ENCODE results near the gene LRRC3. TPM values are rescaled to one million over a fixed set of nuclear protein-coding genes. Genes with fewer than 3 reads are reported as not detected.

The LRRC3 gene
- total and polyA plus RNA-seq, 12 donors, result 0.67 to 3.2 (median 1.9) TPM

GRCh38 chr21:44462086-44462833 lies 7.0 kb downstream of the LRRC3 start:
- no peak for DNase-seq
- intact Hi-C loops (cut with DNase I), result loop anchor here in 1 of 2 donors (10.0 kb wide), 1 partner anchor 137 kb away; no protein-coding TSS in a partner anchor
- Histone ChIP-seq H3K9me3 (replicated peaks in 1 of 3) (no peaks in the 10 kb centered on the region), H3K27me3 (no peaks in the 10 kb centered on the region), H3K36me3 (replicated peaks in 1 of 2) (no peaks in the 10 kb centered on the region), H3K27ac (no peak overlapping the region), H3K4me1 (replicated peaks in 1 of 2) (no peaks in the 10 kb centered on the region), H3K4me3 (no peak overlapping the region)
- TF ChIP-seq CTCF (IDR thresholded peaks at IDR 0.05), result no peak
- TF ChIP-seq POLR2A (IDR thresholded peaks at IDR 0.05), result no peak
- 89 to 98% (median 89%) methylated on average over 10 to 25 of the region's 25 CpGs for WGBS, 4 donors

DNA sequence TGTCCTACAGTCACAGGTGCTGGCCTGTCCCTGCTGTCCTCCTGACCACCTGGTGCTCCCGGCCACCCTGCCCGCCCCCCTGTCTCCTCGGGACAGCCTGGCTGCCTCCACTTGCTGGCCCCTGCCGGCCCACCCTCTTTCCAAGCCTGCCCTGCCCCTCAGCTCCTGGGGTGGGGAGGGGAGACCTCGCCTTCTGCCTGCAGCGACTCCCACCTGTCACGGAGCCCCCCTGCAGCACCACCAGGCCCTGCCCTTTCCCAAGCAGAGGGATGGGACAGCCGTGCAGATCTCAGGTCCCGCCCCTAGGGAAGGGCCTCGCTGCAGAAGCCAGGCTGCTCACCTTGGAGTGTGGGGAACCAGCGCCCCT lies 7.5 kb downstream of the LRRC3 start:
- Histone ChIP-seq H3K4me3 (no peak overlapping the region), H3K36me3 (replicated peaks in 1 of 2) (no peaks in the 10 kb centered on the region), H3K9me3 (replicated peaks in 1 of 3) (no peaks in the 10 kb centered on the region), H3K27me3 (no peaks in the 10 kb centered on the region), H3K27ac (no peak overlapping the region), H3K4me1 (replicated peaks in 1 of 2) (no peaks in the 10 kb centered on the region)
- 89 to 95% (median 90%) methylated on average over 4 to 11 of the region's 11 CpGs for WGBS, 4 donors
- DNase-seq, result no peak
- TF ChIP-seq POLR2A (IDR thresholded peaks at IDR 0.05), result no peak
- no peak for TF ChIP-seq CTCF (IDR thresholded peaks at IDR 0.05)
- intact Hi-C loops (cut with DNase I), result loop anchor here in 1 of 2 donors (10.0 kb wide), 1 partner anchor 138 kb away; no protein-coding TSS in a partner anchor

DNA sequence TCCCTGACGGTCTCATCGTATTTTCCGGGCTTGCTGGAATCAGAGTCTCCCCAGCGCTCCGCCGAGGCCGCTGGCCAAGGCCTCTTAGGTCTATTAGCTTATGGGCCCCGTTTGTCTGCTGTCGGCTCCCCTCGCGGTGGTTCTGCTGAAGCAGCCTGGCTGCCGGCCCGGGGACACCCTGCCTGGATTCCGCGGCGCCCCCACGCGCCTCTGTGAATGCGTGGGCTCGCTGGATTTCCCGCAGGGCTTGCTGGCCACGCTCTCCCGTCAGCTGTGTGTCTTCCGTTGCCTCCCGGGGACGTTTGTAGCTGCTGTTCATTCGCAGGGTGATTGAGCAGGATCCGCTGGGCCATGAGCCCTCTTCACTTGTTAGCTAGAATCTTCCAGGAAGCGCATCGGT lies 8.4 kb downstream of the LRRC3 start:
- Histone ChIP-seq H3K27me3 (no peaks in the 10 kb centered on the region), H3K9me3 (replicated peaks in 1 of 3) (no peaks in the 10 kb centered on the region), H3K4me1 (replicated peaks in 1 of 2) (no peaks in the 10 kb centered on the region), H3K27ac (no peak overlapping the region), H3K4me3 (no peak overlapping the region), H3K36me3 (replicated peaks in 1 of 2) (no peaks in the 10 kb centered on the region)
- 62 to 83% (median 72%) methylated on average over 10 to 30 of the region's 30 CpGs for WGBS, 4 donors
- intact Hi-C loops (cut with DNase I), result loop anchor here in 1 of 2 donors (10.0 kb wide), 1 partner anchor 139 kb away; no protein-coding TSS in a partner anchor
- TF ChIP-seq CTCF (IDR thresholded peaks at IDR 0.05), result no peak
- no peak for TF ChIP-seq POLR2A (IDR thresholded peaks at IDR 0.05)
- DNase-seq, result no peak

DNA sequence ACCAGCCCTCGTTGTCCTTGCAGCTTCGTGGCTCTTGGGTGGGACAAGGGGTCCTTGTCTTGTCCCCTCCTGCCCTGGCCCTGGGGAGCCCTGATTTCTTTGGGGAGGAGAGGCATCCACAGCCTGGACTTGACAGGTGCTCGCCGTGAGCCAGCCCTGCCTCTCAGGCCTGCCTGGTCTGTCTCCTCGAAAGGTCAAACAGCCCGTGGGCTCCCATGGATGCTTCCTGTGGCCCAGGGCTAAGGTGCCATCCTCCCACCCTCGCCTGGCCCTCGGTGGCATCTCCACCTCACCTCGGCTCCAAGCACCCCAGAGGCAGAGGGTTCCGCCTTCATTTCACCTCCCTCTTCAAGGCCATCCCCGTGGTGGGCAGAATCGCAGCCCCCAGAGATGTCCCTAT lies 9.0 kb downstream of the LRRC3 start:
- Histone ChIP-seq H3K9me3 (replicated peaks in 1 of 3) (no peaks in the 10 kb centered on the region), H3K36me3 (replicated peaks in 1 of 2) (no peaks in the 10 kb centered on the region), H3K4me1 (replicated peaks in 1 of 2) (no peaks in the 10 kb centered on the region), H3K27me3 (no peaks in the 10 kb centered on the region), H3K4me3 (no peak overlapping the region), H3K27ac (no peak overlapping the region)
- 79 to 90% (median 87%) methylated on average over 4 to 12 of the region's 12 CpGs for WGBS, 4 donors
- DNase-seq, result no peak
- no peak for TF ChIP-seq POLR2A (IDR thresholded peaks at IDR 0.05)
- TF ChIP-seq CTCF (IDR thresholded peaks at IDR 0.05), result no peak
- intact Hi-C loops (cut with DNase I), result loop anchor here in 1 of 2 donors (10.0 kb wide), 1 partner anchor 140 kb away; no protein-coding TSS in a partner anchor

All from adrenal gland (tissue), 12 donors.